GM18526 (cell line): ENCODE results near the gene VPS26A.

Experiments
- POLR2A ChIP-seq: IDR thresholded peaks from 3 replicates; pipeline ENCODE4 v1.6.1; 2011; ENCODE audit not compliant: insufficient read length; ENCODE audit errors: extremely low read depth

VPS26A gene

GRCh38 chr10:69093933-69094332 is 30.0 kb upstream of the VPS26A start:
- no peak for TF ChIP-seq POLR2A

DNA sequence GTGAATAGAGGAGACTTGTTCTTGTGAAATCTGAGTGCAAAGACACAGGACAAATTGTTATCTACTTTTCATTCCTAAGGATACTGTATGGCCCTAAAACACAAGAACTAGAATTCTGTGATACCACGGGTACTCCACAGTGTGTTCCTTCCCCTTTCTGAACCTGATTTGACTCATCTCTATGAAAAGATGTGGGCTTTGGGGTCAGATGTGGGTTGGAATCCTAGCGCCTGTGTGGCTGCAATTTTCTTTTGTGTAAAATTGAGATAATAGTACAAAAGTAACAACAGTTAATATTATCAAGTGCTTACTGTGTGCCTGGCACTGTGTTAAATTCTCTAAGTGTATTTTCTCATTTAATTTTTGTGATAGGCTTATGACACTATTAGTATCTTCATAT is 27.9 kb upstream of the VPS26A start:
- TF ChIP-seq POLR2A, result no peak

DNA sequence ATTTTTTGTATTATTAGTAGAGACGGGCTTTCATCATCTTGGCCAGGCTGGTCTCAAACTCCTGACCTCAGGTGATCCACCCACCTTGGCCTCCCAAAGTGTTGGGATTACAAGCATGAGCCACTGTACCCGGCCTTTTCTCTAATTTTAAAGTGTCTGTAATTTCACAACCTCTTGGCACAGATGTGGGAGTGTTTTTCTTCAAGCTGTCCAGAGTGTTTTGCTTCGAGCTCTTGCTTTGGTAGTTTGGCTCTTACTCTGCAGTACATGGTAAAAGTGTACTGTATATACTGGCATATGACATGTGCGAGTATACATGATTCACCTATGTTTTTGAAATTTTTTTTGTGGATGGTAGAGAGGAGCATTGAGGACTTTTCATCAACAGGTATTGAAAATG is 26.2 kb upstream of the VPS26A start:
- TF ChIP-seq POLR2A, result no peak

DNA sequence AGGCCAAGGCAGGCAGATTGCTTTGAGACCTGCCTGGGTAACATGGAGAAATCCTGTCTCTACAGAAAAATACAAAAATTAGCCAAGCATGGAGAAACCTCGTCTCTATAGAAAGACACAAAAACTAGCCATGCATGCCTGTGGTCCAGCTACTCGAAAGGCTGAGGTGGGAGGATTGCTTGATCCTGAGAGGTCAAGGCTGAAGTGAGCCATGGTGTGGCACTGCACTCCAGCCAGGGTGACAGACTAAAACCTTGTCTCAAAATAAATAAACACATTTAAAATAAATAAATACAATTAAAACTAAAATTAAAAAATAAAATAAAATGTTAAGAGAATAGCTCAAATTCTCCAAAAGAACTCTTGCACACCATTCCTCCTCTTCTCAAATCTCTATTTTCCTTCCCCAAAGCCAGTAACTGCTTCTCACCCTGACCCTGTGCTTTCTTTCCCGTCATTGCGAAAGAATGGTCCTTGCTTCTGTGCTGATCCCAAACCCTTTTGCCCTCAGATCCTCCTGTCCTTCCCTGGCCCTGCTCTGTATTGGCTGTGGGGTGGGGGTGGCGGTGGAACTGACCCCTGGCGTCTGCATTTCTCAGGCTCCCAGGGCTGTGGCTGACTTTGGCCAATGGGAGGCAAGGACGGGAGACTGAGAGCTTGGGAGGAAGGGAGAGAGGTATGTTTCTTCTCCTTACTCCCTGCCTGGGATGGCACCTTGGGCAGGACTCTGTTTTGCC is 23.7 kb upstream of the VPS26A start:
- no peak for TF ChIP-seq POLR2A

DNA sequence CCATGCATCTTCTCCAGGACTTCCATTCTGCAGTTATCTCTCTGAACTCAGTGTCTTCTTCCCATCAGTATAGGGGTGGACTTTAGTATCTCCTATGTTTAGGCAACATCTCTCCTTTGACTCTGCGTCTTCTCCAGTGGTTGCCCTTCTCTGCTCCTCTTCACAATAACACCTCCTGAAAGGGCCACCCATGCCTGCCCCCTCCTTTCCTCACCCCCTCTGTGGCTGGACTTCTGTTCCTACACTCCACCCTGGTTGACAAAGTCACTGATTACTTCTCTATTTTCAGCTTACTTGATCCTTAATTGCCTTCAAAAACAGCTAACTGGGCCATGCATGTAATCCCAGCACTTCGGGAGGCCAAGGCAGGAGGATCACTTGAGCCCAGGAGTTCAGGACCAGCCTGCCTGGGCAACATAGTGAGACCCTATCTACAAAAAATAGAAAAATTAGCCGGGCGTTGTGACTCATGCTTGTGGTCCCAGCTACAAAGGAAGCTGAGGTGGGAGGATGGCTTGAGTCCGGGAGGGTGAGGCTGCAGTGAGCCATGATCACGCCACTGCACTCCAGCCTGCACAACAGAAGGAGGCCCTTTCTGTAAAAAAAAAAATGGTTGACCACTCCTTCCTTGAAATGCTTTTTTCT is 22.4 kb upstream of the VPS26A start:
- no peak for TF ChIP-seq POLR2A

DNA sequence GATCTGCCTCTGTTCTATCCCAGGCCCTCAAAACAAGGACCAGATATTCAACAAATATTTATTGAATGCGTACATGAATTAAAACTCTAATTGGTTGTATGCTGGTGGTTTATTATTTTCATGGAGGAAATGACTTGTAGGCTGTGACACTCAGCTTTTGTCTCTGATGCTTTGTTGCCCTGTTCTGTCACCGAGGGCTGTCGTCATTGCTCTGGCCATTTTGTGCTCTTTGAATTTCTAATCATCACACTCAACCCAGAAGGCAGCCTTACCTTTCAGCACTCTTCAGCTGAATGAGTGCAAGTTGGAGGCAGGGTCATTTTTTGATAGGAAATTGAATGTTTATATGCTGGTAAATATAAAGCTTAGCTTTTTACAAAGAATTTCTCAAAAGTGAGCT is 21.5 kb upstream of the VPS26A start:
- TF ChIP-seq POLR2A, result no peak

- no peak for TF ChIP-seq POLR2A
Observed at GRCh38 chr10:69103784-69104183, 20.2 kb upstream of the VPS26A start.

GRCh38 chr10:69104994-69105790 is 18.8 kb upstream of the VPS26A start:
- TF ChIP-seq POLR2A, result peak; percentile 8

GRCh38 chr10:69107176-69107490 is 16.8 kb upstream of the VPS26A start:
- TF ChIP-seq POLR2A, result no peak

GRCh38 chr10:69107699-69108098 is 16.3 kb upstream of the VPS26A start:
- TF ChIP-seq POLR2A, result no peak

DNA sequence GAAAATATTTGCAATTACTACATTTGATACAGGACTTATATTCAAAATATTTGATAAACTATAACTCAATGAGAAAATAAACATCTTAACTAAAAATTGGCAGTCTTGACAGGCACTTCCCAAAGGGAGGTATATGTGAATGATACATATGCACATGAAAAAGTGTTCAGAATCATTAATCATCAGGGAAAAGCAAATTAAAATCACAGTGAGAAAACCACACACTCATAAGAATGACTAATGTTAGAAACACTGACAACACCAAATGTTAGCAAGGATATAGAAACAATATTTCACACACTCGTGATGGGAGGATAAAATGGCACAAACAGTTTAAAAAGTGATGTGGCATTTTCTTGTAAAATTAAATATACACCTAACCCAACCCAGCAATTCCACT is 4.1 kb upstream of the VPS26A start:
- no peak for TF ChIP-seq POLR2A

- no peak for TF ChIP-seq POLR2A
Observed at GRCh38 chr10:69123306-69123746, 652 bp upstream of the VPS26A start.

GRCh38 chr10:69124563-69125268 is 738 bp downstream of the VPS26A start:
- no peak for TF ChIP-seq POLR2A

DNA sequence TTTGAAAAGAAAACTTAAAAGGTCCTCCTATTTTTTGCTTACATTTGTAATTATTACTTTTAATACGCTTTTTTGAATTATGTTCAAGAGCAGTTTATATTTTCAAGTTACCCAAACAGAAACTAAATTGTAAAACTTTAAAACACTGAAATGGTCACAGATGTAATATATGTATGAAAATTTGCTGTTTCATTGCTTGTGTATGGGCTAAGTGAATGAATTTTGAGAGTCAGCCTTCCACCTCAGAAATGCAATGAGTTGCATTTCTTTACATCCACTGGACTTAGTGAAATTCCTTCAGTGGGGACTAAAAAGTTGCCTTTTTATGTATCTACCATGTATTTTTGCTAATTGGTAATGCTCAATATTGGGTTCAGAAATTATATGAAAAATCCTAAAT is 1.6 kb downstream of the VPS26A start:
- no peak for TF ChIP-seq POLR2A

GRCh38 chr10:69130251-69130650 is 6.3 kb downstream of the VPS26A start:
- no peak for TF ChIP-seq POLR2A
